DOHH2 (cell line): Measurements from ENCODE around the gene GARNL3.

Source experiments
- H3F3A ChIP-seq: fragments of 200-600 bp; sonication (generic), shearing (Covaris generic); 2 replicates; pipeline ENCODE4 v1.6.0; 2016; ENCODE audit warnings: antibody characterized with exemption, mild to moderate bottlenecking; ENCODE audit not compliant: control insufficient read depth, insufficient read depth
- H3K27ac ChIP-seq: fragments of 200-600 bp; sonication (generic); 2 replicates; pipeline ENCODE4 v1.5.1; 2014; ENCODE audit warnings: low read depth, mild to moderate bottlenecking, low read length, moderate library complexity
- H3K27me3 ChIP-seq: fragments of 200-600 bp; sonication (generic); 2 replicates; pipeline ENCODE4 v1.6.1; 2014; ENCODE audit warnings: mild to moderate bottlenecking, low read length, mixed read lengths; ENCODE audit not compliant: control insufficient read depth
- H3K36me3 ChIP-seq: fragments of 200-600 bp; sonication (generic); 2 replicates; pipeline ENCODE4 v1.6.1; 2014; ENCODE audit warnings: mild to moderate bottlenecking, low read length, moderate library complexity, mixed read lengths; ENCODE audit not compliant: control insufficient read depth
- H3K4me1 ChIP-seq: fragments of 200-600 bp; sonication (generic); 2 replicates; pipeline ENCODE4 v1.6.1; 2014; ENCODE audit warnings: mild to moderate bottlenecking, low read length, mixed read lengths; ENCODE audit not compliant: control insufficient read depth
- H3K4me2 ChIP-seq: fragments of 200-600 bp; sonication (generic); 2 replicates; pipeline ENCODE4 v1.6.0; 2014; ENCODE audit warnings: mild to moderate bottlenecking, low read length, moderate library complexity
- H3K4me3 ChIP-seq: fragments of 200-600 bp; sonication (generic); 2 replicates; pipeline ENCODE4 v1.5.1; 2014; ENCODE audit warnings: mild to moderate bottlenecking, low read length, mixed read lengths
- H3K79me2 ChIP-seq: fragments of 200-600 bp; sonication (generic); 2 replicates; pipeline ENCODE4 v1.6.1; 2014; ENCODE audit warnings: mild to moderate bottlenecking, low read length, mixed read lengths; ENCODE audit not compliant: control insufficient read depth
- H3K9me2 ChIP-seq: fragments of 200-600 bp; sonication (generic); replicated peaks from 2 replicates; pipeline ENCODE4 v1.6.1; 2014; ENCODE audit warnings: mild to moderate bottlenecking, low read length, mixed read lengths; ENCODE audit not compliant: control insufficient read depth
- H3K9me3 ChIP-seq: fragments of 200-600 bp; sonication (generic); 2 replicates; pipeline ENCODE4 v1.6.1; 2014; ENCODE audit warnings: antibody characterized with exemption, low read length, mixed read lengths; ENCODE audit not compliant: control insufficient read depth, insufficient read depth
- H4K20me1 ChIP-seq: fragments of 200-600 bp; sonication (generic); 2 replicates; pipeline ENCODE4 v1.6.0; 2014; ENCODE audit warnings: low read depth, mild to moderate bottlenecking, antibody characterized with exemption, low read length, moderate library complexity; ENCODE audit not compliant: control insufficient read depth, insufficient read depth
- EZH2phosphoT487 ChIP-seq: fragments of 200-600 bp; sonication (generic); IDR thresholded peaks from 2 replicates; pipeline ENCODE4 v1.6.1; 2017; ENCODE audit warnings: borderline replicate concordance, mild to moderate bottlenecking, antibody characterized with exemption, low read length, moderate library complexity, mixed read lengths
- TF ChIP-seq, protein P1 (sequence below): fragments of 200-600 bp; sonication (generic); IDR thresholded peaks from one replicate; pipeline ENCODE4 v1.5.1; 2014; ENCODE audit warnings: antibody characterized with exemption, mild to moderate bottlenecking, low read depth, low read length; ENCODE audit not compliant: poor library complexity, severe bottlenecking

GARNL3 gene

DNA sequence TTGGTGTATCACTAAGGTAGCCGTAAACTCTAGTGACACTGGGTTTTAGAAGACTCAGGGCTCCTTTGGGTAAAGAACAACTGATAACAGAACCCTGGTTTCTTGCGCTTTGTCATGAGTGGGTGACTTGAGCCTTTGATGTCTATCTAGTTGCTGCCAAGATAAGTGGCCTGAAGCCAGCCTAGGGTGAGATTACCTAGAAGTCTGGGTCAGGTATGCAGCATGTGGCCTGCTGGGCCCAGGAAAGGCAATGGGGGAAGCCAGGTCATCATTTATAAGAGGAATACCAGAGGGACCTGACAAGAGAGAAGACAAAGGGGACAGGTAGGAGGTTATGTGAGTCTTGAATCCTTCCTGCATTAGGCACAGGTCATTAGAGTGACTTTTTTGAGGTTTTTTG lies 23.2 kb upstream of the GARNL3 start:
- H3K4me1 ChIP-seq, result peaks cover 14% of the 10 kb centered on the region
- 0 out of 2 replicates have a peak, but pooled peaks cover 8% of the 10 kb centered on the region for H3K27me3 ChIP-seq
- H3K9me2 ChIP-seq, result no peaks in the 10 kb centered on the region
- no peak overlapping the region for H3K27ac ChIP-seq
- H3K36me3 ChIP-seq, result no peaks in the 10 kb centered on the region
- H3K79me2 ChIP-seq, result no peaks in the 10 kb centered on the region
- no peaks in the 10 kb centered on the region for H3F3A ChIP-seq
- no peak overlapping the region for H3K4me2 ChIP-seq
- TF ChIP-seq EZH2phosphoT487, result no peak
- TF ChIP-seq, protein P1, sequence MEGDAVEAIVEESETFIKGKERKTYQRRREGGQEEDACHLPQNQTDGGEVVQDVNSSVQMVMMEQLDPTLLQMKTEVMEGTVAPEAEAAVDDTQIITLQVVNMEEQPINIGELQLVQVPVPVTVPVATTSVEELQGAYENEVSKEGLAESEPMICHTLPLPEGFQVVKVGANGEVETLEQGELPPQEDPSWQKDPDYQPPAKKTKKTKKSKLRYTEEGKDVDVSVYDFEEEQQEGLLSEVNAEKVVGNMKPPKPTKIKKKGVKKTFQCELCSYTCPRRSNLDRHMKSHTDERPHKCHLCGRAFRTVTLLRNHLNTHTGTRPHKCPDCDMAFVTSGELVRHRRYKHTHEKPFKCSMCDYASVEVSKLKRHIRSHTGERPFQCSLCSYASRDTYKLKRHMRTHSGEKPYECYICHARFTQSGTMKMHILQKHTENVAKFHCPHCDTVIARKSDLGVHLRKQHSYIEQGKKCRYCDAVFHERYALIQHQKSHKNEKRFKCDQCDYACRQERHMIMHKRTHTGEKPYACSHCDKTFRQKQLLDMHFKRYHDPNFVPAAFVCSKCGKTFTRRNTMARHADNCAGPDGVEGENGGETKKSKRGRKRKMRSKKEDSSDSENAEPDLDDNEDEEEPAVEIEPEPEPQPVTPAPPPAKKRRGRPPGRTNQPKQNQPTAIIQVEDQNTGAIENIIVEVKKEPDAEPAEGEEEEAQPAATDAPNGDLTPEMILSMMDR, result no peak
- no peaks in the 10 kb centered on the region for H3K9me3 ChIP-seq
- no peak overlapping the region for H3K4me3 ChIP-seq
- H4K20me1 ChIP-seq, result no peaks in the 10 kb centered on the region

DNA sequence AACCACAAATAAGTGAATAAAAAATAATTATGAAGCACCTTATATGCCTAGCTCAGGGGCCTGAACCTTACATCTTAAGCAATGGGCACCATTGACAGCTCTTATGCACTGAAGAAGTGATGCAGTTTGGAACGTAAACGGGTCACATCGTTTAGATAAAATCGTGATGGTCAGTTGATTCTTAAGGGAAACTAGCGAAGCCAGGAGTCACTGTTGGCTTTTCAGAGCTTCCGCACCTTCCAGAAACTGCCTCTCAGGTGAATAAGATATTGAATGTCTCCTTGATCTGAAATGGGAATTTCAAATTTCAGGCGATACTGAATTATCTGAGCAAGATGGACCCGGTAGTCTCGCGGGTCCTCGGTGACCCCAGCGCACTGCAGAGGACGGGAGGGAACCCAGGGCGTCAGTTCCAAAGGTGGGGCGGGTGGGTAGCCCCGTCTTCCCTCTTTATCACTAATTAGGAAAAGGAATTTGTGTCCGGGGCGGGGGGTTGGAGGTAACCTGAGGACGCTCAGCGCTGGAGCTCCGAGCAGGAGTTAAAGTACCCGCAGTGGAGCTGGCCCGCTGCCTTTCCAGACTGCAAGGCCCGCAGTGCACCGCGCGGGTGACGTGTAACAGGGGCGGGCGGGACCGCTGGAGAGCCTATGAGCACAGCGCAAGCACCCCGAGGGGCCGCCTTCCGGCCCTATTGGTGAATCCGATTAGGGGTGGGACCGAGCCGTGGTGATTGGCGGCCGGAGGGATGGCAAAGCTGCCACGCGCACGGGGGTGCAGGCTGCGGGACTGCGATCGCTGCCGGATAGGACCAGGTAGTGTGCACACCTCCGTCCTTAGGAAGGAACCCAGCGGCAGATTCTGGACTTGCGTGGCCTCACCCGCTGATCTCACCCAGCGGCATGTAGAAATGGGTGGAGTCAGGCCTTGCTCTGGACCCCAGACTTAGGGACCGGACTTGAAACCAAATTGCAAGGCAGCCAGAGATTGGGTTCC lies 19.7 kb upstream of the GARNL3 start:
- Histone ChIP-seq H3F3A (no peaks in the 10 kb centered on the region), H3K27ac (no peak overlapping the region), H3K36me3 (no peaks in the 10 kb centered on the region), H3K9me2 (no peaks in the 10 kb centered on the region), H3K4me2 (peak overlapping the region; percentile 87), H3K27me3 (no peaks in the 10 kb centered on the region), H3K79me2 (no peaks in the 10 kb centered on the region), H3K9me3 (no peaks in the 10 kb centered on the region), H3K4me3 (peak overlapping the region; percentile 84), H3K4me1 (peaks cover 14% of the 10 kb centered on the region), H4K20me1 (no peaks in the 10 kb centered on the region)
- TF ChIP-seq, protein P1, result no peak

GRCh38 chr9:127245637-127246164 lies 18.9 kb upstream of the GARNL3 start:
- Histone ChIP-seq H3K4me3 (peak overlapping the region; percentile 84), H3K79me2 (no peaks in the 10 kb centered on the region), H3F3A (no peaks in the 10 kb centered on the region), H3K9me2 (no peaks in the 10 kb centered on the region), H4K20me1 (no peaks in the 10 kb centered on the region), H3K4me1 (peaks cover 14% of the 10 kb centered on the region), H3K36me3 (no peaks in the 10 kb centered on the region), H3K4me2 (peak overlapping the region; percentile 87), H3K9me3 (no peaks in the 10 kb centered on the region), H3K27ac (no peak overlapping the region), H3K27me3 (no peaks in the 10 kb centered on the region)
- TF ChIP-seq EZH2phosphoT487, result no peak
- TF ChIP-seq, protein P1, result no peak
